HepG2 (cell line): ENCODE data around the gene FBXO24. TPM values are rescaled to one million over a fixed set of nuclear protein-coding genes. Genes with fewer than 3 reads are reported as not detected.

ENCODE experiments used
- ADNP ChIP-seq: sonication (generic); formaldehyde crosslinking; IDR thresholded peaks from 2 replicates; pipeline ENCODE4 v1.4.0; 2020; ENCODE audit warnings: missing genetic modification reagents
- BORCS8-MEF2B ChIP-seq: sonication (generic); formaldehyde crosslinking; IDR thresholded peaks from 2 replicates; pipeline ENCODE4 v1.8.0; 2022; ENCODE audit warnings: mild to moderate bottlenecking, missing genetic modification reagents
- BRCA1 ChIP-seq: sonication (generic); formaldehyde crosslinking; IDR thresholded peaks from 2 replicates; pipeline ENCODE4 v1.4.0; 2020; ENCODE audit warnings: missing genetic modification reagents
- CHD2 ChIP-seq: IDR thresholded peaks from 2 replicates; pipeline ENCODE4 v1.6.1; 2011; ENCODE audit warnings: low read depth, low read length, improper control_type of control experiment
- KDM5A ChIP-seq: fragments of 200-600 bp; sonication (generic); IDR thresholded peaks from 2 replicates; pipeline ENCODE4 v1.7.0; 2018; ENCODE audit warnings: antibody characterized with exemption, mild to moderate bottlenecking, low read length, borderline replicate concordance
- MAFK ChIP-seq, 2 experiments: IDR thresholded peaks in 1 of 2; conservative IDR thresholded peaks in 1 of 2; 2 replicates each; pipeline ENCODE4 v1.6.1; 2011; ENCODE audit warnings: improper control_type of control experiment in 2 of 2, low read length in 2 of 2
- NPAS2 ChIP-seq: sonication (generic); formaldehyde crosslinking; IDR thresholded peaks from 2 replicates; pipeline ENCODE4 v1.8.0; 2022; ENCODE audit warnings: mild to moderate bottlenecking, missing genetic modification reagents, borderline replicate concordance
- SIN3A ChIP-seq: IDR thresholded peaks from 2 replicates; pipeline ENCODE4 v1.6.1; 2011; ENCODE audit warnings: low read depth, mild to moderate bottlenecking, control low read depth, low read length, borderline replicate concordance
- SRY ChIP-seq: sonication (generic); formaldehyde crosslinking; IDR thresholded peaks from 2 replicates; pipeline ENCODE4 v1.8.0; 2022; ENCODE audit warnings: mild to moderate bottlenecking, missing genetic modification reagents
- TCF7L2 ChIP-seq: IDR thresholded peaks from 2 replicates; pipeline ENCODE4 v1.6.1; 2011; ENCODE audit warnings: mild to moderate bottlenecking, low read depth, low read length, moderate library complexity
- ZBTB42 ChIP-seq: sonication (generic); formaldehyde crosslinking; IDR thresholded peaks from 2 replicates; pipeline ENCODE4 v1.5.0; 2020; ENCODE audit warnings: mild to moderate bottlenecking, missing genetic modification reagents
- ZFP36 ChIP-seq: fragments of 150-350 bp; IDR thresholded peaks from 2 replicates; pipeline ENCODE4 v1.6.1; 2018; ENCODE audit warnings: borderline replicate concordance, low read length, low read depth; ENCODE audit not compliant: partially characterized antibody
- ZNF562 ChIP-seq: sonication (generic); formaldehyde crosslinking; IDR thresholded peaks from 2 replicates; pipeline ENCODE4 v1.8.0; 2022; ENCODE audit warnings: missing genetic modification reagents, borderline replicate concordance
- ZNF570 ChIP-seq: sonication (generic); formaldehyde crosslinking; IDR thresholded peaks from 2 replicates; pipeline ENCODE4 v1.4.0; 2020; ENCODE audit warnings: mild to moderate bottlenecking, missing genetic modification reagents, borderline replicate concordance
- ZNF713 ChIP-seq: sonication (generic); formaldehyde crosslinking; IDR thresholded peaks from 2 replicates; pipeline ENCODE4 v1.4.0; 2020; ENCODE audit warnings: mild to moderate bottlenecking, missing genetic modification reagents
- ZNF720 ChIP-seq: sonication (generic); formaldehyde crosslinking; IDR thresholded peaks from 2 replicates; pipeline ENCODE4 v1.4.0; 2020; ENCODE audit warnings: missing genetic modification reagents
- ZNF768 ChIP-seq: sonication (generic); formaldehyde crosslinking; IDR thresholded peaks from 2 replicates; pipeline ENCODE4 v1.4.0; 2020; ENCODE audit warnings: missing genetic modification reagents
- polyA plus RNA-seq, 8 experiments: library from polyadenylated mRNA; depleted of rRNA in 3 of 8; stranded (reverse) in 7 of 8; unstranded in 1 of 8; fragments of >200 nt; fragmentation: Illumina TruSeq in 4 of 8; extraction: Trizol in 4 of 8; gene quantifications; 2 replicates each; pipeline versions ENCODE4 v1.2.1 to v1.2.3, GENCODE V29; 2011 to 2016; ENCODE audit warnings: low read depth in 4 of 8, missing spikeins in 1 of 8, mixed read lengths in 1 of 8; ENCODE audit not compliant: insufficient read depth in 1 of 8
- total RNA-seq, 5 experiments: library from RNA; depleted of rRNA; stranded (reverse); fragments of >200 nt; fragmentation: Illumina TruSeq; extraction: Trizol; gene quantifications; 2 replicates each; pipeline ENCODE4 v1.2.3, GENCODE V29; 2016; ENCODE audit warnings: low read depth in 1 of 5
- TF ChIP-seq, protein P1 (sequence below): sonication (generic); formaldehyde crosslinking; IDR thresholded peaks from 2 replicates; pipeline ENCODE4 v1.8.0; 2022; ENCODE audit warnings: missing genetic modification reagents, mild to moderate bottlenecking, moderate library complexity, borderline replicate concordance
- TF ChIP-seq, protein P2 (sequence below): sonication (generic); formaldehyde crosslinking; IDR thresholded peaks from 2 replicates; pipeline ENCODE4 v1.4.0; 2020; ENCODE audit warnings: low read depth, mild to moderate bottlenecking, missing genetic modification reagents
- TF ChIP-seq, protein P3 (sequence below): sonication (generic); formaldehyde crosslinking; conservative IDR thresholded peaks from 2 replicates; pipeline ENCODE4 v1.4.0; 2020; ENCODE audit warnings: missing genetic modification reagents
- TF ChIP-seq, protein P4 (sequence below): sonication (generic); formaldehyde crosslinking; IDR thresholded peaks from 2 replicates; pipeline ENCODE4 v1.5.0; 2020; ENCODE audit warnings: missing genetic modification reagents, mild to moderate bottlenecking, borderline replicate concordance
- TF ChIP-seq, protein P5 (sequence below): sonication (generic); formaldehyde crosslinking; IDR thresholded peaks from 2 replicates; pipeline ENCODE4 v1.4.0; 2020; ENCODE audit warnings: missing genetic modification reagents

FBXO24 gene
- total and polyA plus RNA-seq, 2 of the 13 experiments (the other 11 are each of a cell fraction or from before 2014, with no cell fraction given), result 0.20 to 0.55 TPM

DNA sequence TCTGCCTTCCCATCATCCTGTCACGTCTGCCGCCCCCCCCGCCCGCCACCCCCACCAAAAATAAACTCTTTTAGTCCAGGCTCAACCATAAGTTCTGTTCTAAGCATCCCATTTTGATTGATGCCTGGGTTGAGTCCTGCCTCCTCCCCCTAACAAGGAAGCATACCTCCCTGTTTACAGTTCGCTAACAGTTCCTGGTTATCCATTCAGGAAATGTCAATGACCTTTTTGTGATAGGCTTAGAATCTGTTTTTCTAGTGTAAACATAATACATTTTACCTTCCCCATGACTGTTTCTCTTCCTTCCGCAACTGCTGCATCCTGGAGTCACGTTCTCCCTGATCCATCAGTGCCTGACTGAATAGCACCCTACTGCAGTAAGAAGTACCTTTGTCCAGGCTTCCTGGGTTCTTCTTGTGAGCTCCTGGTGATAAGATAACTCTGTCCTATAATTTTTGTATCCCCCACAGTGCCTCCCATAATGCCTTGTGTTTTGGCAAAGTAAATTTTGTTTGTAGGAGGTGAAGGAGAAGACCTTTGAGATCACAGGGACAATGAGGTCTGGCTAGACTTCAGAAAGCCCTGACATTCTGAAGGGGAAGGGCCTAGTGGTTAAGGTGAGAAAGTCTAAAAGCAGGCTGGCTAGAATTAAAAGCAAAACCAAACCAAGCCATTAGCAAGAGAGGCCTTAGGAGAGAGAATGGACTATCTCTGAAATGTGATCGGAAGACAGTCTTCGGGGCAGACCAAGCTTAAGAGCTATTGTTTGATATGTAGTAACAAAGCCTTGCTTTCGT, 39.8 kb upstream of the FBXO24 start (continued):
- TF ChIP-seq ZNF768 (CRISPR knock-in tag), result no peak
- TF ChIP-seq ZNF713 (CRISPR knock-in tag), result no peak
- no peak for TF ChIP-seq TCF7L2
- no peak for TF ChIP-seq MAFK (conservative IDR thresholded peaks at IDR 0.05 in 1 of 2, IDR thresholded peaks at IDR 0.05 in 1 of 2; ENCODE audit: low read length in 2 of 2)
- no peak for TF ChIP-seq ZNF720
- TF ChIP-seq, protein P1, sequence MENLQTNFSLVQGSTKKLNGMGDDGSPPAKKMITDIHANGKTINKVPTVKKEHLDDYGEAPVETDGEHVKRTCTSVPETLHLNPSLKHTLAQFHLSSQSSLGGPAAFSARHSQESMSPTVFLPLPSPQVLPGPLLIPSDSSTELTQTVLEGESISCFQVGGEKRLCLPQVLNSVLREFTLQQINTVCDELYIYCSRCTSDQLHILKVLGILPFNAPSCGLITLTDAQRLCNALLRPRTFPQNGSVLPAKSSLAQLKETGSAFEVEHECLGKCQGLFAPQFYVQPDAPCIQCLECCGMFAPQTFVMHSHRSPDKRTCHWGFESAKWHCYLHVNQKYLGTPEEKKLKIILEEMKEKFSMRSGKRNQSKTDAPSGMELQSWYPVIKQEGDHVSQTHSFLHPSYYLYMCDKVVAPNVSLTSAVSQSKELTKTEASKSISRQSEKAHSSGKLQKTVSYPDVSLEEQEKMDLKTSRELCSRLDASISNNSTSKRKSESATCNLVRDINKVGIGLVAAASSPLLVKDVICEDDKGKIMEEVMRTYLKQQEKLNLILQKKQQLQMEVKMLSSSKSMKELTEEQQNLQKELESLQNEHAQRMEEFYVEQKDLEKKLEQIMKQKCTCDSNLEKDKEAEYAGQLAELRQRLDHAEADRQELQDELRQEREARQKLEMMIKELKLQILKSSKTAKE (CRISPR knock-in tag), result peak; percentile 86
- peak; percentile 63 for TF ChIP-seq SIN3A
- no peak for TF ChIP-seq BRCA1 (CRISPR knock-in tag)
- no peak for TF ChIP-seq NPAS2 (CRISPR knock-in tag)
- no peak for TF ChIP-seq ZFP36
- no peak for TF ChIP-seq CHD2
- TF ChIP-seq KDM5A, result peak; percentile 21; the same call in 1 of the 2 replicates
- TF ChIP-seq, protein P2, sequence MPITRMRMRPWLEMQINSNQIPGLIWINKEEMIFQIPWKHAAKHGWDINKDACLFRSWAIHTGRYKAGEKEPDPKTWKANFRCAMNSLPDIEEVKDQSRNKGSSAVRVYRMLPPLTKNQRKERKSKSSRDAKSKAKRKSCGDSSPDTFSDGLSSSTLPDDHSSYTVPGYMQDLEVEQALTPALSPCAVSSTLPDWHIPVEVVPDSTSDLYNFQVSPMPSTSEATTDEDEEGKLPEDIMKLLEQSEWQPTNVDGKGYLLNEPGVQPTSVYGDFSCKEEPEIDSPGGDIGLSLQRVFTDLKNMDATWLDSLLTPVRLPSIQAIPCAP, result no peak
- TF ChIP-seq, protein P3, sequence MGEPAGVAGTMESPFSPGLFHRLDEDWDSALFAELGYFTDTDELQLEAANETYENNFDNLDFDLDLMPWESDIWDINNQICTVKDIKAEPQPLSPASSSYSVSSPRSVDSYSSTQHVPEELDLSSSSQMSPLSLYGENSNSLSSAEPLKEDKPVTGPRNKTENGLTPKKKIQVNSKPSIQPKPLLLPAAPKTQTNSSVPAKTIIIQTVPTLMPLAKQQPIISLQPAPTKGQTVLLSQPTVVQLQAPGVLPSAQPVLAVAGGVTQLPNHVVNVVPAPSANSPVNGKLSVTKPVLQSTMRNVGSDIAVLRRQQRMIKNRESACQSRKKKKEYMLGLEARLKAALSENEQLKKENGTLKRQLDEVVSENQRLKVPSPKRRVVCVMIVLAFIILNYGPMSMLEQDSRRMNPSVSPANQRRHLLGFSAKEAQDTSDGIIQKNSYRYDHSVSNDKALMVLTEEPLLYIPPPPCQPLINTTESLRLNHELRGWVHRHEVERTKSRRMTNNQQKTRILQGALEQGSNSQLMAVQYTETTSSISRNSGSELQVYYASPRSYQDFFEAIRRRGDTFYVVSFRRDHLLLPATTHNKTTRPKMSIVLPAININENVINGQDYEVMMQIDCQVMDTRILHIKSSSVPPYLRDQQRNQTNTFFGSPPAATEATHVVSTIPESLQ (CRISPR knock-in tag), result no peak
- TF ChIP-seq ZNF570 (CRISPR knock-in tag), result no peak
- no peak for TF ChIP-seq BORCS8-MEF2B (CRISPR knock-in tag)
- TF ChIP-seq ZBTB42 (CRISPR knock-in tag), result no peak
- TF ChIP-seq, protein P4, sequence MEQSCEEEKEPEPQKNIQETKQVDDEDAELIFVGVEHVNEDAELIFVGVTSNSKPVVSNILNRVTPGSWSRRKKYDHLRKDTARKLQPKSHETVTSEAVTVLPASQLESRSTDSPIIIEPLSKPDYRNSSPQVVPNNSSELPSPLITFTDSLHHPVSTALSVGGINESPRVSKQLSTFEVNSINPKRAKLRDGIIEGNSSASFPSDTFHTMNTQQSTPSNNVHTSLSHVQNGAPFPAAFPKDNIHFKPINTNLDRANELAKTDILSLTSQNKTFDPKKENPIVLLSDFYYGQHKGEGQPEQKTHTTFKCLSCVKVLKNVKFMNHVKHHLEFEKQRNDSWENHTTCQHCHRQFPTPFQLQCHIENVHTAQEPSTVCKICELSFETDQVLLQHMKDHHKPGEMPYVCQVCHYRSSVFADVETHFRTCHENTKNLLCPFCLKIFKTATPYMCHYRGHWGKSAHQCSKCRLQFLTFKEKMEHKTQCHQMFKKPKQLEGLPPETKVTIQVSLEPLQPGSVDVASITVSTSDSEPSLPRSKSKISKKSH (CRISPR knock-in tag), result no peak
- no peak for TF ChIP-seq ZNF562 (CRISPR knock-in tag)
- TF ChIP-seq, protein P5, sequence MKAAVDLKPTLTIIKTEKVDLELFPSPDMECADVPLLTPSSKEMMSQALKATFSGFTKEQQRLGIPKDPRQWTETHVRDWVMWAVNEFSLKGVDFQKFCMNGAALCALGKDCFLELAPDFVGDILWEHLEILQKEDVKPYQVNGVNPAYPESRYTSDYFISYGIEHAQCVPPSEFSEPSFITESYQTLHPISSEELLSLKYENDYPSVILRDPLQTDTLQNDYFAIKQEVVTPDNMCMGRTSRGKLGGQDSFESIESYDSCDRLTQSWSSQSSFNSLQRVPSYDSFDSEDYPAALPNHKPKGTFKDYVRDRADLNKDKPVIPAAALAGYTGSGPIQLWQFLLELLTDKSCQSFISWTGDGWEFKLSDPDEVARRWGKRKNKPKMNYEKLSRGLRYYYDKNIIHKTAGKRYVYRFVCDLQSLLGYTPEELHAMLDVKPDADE (CRISPR knock-in tag), result no peak
- no peak for TF ChIP-seq SRY (CRISPR knock-in tag)
- no peak for TF ChIP-seq ADNP
